HG03045 (cell line): ENCODE measurements around the gene IKBKE.

Source experiments
- ATAC-seq: cut with Tn5 transposase; IDR thresholded peaks from one replicate; pipeline ENCODE4 v1.9.1; 2021; ENCODE audit warnings: mild to moderate bottlenecking, moderate library complexity; ENCODE audit not compliant: unreplicated experiment

The IKBKE gene

DNA sequence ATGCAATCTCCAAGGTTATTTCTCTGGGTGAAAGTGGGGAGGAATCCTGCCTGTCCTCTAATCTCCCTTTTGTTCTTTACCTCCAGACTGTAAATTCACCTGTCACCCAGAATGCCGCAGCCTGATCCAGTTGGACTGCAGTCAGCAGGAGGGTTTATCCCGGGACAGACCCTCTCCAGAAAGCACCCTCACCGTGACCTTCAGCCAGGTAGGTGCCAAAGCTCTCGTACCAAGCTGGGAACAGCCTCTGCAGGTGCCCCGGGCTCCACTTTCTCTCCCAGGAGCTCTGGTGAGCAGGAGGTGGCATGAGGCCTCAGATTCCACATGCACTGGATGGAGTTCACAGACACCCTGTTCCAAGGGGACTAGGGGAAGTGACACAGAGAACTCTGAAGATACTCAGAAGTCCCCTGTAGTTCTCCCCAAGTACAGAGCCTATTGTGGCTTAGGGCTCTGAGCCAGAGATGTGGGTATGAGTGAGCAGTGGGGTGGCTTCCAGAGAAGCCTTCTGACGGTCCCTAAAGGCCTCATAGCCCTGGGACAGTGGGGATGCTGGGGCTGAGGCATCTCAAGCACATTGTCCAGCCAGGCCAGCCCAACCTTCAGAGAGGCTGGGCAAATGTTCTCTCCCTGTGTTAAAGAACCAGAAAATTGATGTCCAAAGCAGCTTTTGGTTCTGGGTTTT is 68.0 kb downstream of the IKBKE start:
- ATAC-seq, result no peak

GRCh38 chr1:206538901-206539640 is 68.8 kb downstream of the IKBKE start:
- ATAC-seq, result no peak

DNA sequence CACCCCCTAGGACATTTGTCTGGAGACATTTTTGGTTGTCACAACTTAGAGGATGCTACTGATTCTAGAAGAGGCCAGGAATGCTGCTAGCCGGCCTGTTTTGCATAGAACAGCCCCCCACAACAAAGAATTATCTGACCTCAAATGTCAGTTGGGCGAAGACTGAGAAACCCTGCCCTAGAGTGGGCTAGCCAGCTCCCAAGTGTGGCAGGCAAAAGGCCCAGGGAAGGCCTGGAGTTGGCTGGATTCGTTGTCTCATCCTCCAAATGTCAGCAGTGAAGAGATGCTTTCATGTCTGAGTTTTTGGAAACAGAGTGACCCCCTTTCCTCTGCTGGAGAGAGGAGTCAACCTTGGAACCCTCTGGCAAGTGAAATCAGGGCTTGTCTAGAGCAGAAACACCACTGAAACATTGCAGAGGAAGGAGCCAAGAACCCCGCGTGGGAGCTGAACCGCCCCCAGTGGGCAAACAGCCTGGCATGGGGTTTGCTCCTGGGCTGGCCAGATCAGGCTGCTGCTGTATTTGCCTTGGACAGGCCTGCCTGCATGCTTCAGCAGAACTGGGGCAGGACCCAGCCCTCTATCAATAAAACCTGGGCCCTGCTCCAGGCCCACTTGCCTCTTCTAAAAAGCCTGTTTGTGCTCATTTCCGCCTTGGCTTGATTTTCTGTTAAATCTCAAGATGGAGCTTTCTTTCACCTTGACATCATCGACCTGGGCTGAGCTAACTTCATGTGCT is 69.9 kb downstream of the IKBKE start:
- no peak for ATAC-seq

DNA sequence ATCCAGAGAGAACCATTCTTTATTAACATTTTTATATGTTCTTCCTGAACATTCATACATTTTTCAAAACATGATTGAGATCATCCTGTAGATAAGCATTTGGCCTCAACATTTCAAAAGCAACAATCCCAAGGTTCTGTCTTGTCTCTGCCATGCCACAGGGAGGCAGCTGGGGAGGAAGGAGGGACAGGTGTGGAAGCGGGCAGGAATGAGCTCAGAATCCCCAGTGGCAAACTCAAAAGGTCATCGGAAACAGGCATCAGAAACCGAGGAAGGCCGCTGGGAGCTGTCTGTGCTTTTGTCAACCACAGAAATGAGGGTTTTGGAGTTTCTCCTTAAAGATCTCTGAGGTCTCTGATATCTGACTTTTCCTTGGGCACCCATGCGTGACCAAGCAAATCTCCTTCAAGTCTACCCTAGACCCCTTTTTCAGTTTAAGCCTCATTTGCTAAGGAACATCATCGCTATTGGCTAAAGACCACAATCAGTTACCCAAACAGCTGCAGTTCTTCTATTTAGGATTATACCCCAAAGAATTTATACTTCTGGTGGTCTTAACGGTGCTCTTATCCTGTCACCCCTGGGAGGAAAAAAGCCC is 71.1 kb downstream of the IKBKE start:
- no peak for ATAC-seq

DNA sequence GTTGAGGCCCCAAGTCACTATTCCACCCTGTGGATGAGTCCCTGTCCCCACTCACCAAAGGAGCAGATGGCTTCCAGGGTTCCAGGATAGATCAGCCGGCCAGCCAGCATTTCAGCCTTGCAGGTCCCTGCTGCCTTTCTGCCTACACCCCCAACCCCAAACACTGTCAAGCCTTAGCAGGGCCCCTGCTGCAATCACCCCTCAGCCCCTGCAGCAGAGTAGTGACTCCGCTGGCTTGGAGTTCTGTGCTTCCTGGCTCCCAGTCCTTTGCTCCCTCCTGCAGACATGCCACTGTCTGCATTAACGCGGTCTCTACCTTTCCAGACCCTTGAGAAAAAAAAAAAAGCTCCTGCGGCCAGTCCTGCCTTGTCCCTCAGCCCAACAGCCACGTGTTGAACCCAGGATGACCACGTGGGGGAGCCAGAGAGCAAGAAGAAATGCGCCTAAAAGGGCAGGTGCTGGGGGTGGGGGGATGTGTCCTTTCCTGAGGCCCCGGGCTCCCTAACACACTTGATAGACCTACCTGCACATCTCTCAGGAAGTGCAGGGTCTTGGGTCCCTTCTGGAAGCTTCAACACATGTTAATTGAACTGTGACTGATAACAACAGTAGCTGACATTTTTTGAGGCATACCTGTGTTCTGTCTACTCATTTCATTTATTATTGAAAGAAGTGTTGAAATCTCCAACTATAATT is 74.4 kb downstream of the IKBKE start:
- ATAC-seq, result peak; percentile 46

DNA sequence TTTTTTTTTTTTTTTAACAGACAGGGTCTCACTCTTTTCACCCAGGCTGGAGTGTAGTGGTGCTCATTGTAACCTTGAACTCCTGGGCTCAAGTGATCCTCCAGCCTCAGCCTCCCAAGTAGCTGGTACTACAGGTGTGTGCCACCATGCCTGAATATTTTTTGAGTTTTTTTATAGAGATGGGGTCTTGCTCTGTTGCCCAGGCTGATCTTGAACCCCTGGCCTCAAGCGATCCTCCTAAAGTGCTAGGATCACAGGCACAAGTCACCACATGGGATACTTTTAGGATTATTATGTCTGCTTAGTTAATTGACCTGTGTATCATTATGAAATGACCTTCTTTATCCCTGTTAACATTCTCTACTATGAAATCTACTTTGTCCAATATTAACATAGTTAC is 75.1 kb downstream of the IKBKE start:
- no peak for ATAC-seq
